Erythroblast (primary cell): ENCODE measurements around the gene MFGE8.
A peak's percentile ranks its signal among the peaks of the same experiment; 100 is the strongest.

Experiments used
- DNase-seq, 2 experiments: peaks; one replicate each; lab custom pipeline; 2025; lab: John Stamatoyannopoulos, UW
- GATA1 ChIP-seq: IDR thresholded peaks from 2 replicates; pipeline ENCODE4 v1.6.1; 2011; ENCODE audit warnings: low read depth, mild to moderate bottlenecking, control low read depth, low read length, moderate library complexity
- POLR2A ChIP-seq: IDR thresholded peaks from 2 replicates; pipeline ENCODE4 v1.6.1; 2011; ENCODE audit warnings: mild to moderate bottlenecking, low read length

MFGE8 gene

GRCh38 chr15:88908123-88908522 is 5.1 kb downstream of the MFGE8 start:
- TF ChIP-seq GATA1 (no peak), POLR2A (no peak)

GRCh38 chr15:88907111-88907510 is 6.1 kb downstream of the MFGE8 start:
- no peak for DNase-seq
- TF ChIP-seq GATA1 (no peak), POLR2A (no peak)

More at GRCh38 chr15:88908123-88908522, 5.1 kb downstream of the MFGE8 start:
- DNase-seq: no peak

- no peak for TF ChIP-seq GATA1
- TF ChIP-seq POLR2A: no peak
These were observed 6.6 kb downstream of the MFGE8 start for GRCh38 chr15:88906551-88906950.

GRCh38 chr15:88906130-88906529 is 7.0 kb downstream of the MFGE8 start:
- DNase-seq: no peak

More at GRCh38 chr15:88906551-88906950, 6.6 kb downstream of the MFGE8 start:
- DNase-seq: no peak

GRCh38 chr15:88905576-88905975 is 7.6 kb downstream of the MFGE8 start:
- no peak for TF ChIP-seq POLR2A
- no peak for TF ChIP-seq GATA1
- no peak for DNase-seq

More at GRCh38 chr15:88906130-88906529, 7.0 kb downstream of the MFGE8 start:
- no peak for TF ChIP-seq GATA1
- no peak for TF ChIP-seq POLR2A

GRCh38 chr15:88904624-88905327 is 8.4 kb downstream of the MFGE8 start:
- TF ChIP-seq GATA1 (no peak), POLR2A (no peak)
- peak; percentile 83 to 88 for DNase-seq

GRCh38 chr15:88904257-88904623 is 8.9 kb downstream of the MFGE8 start:
- no peak for DNase-seq
- TF ChIP-seq POLR2A: no peak
- no peak for TF ChIP-seq GATA1

- TF ChIP-seq POLR2A: no peak
- TF ChIP-seq GATA1: no peak
- DNase-seq: no peak
These were observed 10.3 kb downstream of the MFGE8 start for GRCh38 chr15:88902846-88903245.

- no peak for TF ChIP-seq GATA1
- no peak for DNase-seq
These were observed 10.9 kb downstream of the MFGE8 start for GRCh38 chr15:88902221-88902835.

GRCh38 chr15:88901508-88902220 is 11.5 kb downstream of the MFGE8 start:
- TF ChIP-seq GATA1 (no peak), POLR2A (no peak)
- DNase-seq: no peak

GRCh38 chr15:88900982-88901418 is 12.2 kb downstream of the MFGE8 start:
- no peak for DNase-seq
- TF ChIP-seq GATA1 (no peak), POLR2A (no peak)

- TF ChIP-seq POLR2A: no peak
- TF ChIP-seq GATA1: no peak
- DNase-seq: no peak
These were observed 12.7 kb downstream of the MFGE8 start for GRCh38 chr15:88900309-88900981.

- no peak for DNase-seq
- no peak for TF ChIP-seq GATA1
- no peak for TF ChIP-seq POLR2A
These were observed 13.9 kb downstream of the MFGE8 start for GRCh38 chr15:88899251-88899650.
